Measurements from ENCODE around the gene IMPDH1. TPM values are rescaled to one million over a fixed set of nuclear protein-coding genes. Genes with fewer than 3 reads are reported as not detected.

The IMPDH1 gene
- total and polyA plus RNA-seq, 2 donors (not counting 3 experiments of a cell fraction or from before 2014, with no cell fraction given) = 78.8 to 97.9 TPM

DNA sequence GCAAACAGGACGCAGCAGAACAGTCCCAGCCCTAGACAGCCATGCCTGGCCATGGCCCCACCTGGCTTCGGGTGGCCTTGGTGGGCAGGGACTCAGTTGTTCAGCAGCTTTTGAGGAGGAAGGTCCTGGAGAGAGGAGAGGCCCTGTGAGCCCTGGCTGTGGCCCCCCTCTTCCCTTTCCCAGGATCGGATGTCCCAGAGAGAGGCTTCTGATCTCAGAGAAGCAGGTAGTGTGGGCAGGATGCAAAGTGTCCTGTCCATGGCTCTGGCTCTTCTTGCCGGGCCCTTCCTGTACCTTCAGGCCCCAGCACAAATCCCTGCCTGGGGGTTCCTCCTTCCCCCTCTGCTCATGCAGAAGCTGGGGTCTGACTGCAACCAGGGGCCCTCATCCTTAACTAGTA lies 49.8 kb downstream of the IMPDH1 start:
- Histone ChIP-seq H3K36me3 (ENCODE audit: control insufficient read depth in 2 of 2, extremely low read depth in 1 of 2, insufficient read depth in 2 of 2, low read length in 2 of 2) (no peaks in the 10 kb centered on the region), H4K20me1 (replicated peaks; ENCODE audit: control insufficient read depth, extremely low read depth, insufficient read depth, low read length) (no peaks in the 10 kb centered on the region), H3K79me2 (ENCODE audit: control insufficient read depth, insufficient read depth, low read length) (no peaks in the 10 kb centered on the region), H3K4me2 (ENCODE audit: insufficient read depth, low read length) (no peak overlapping the region), H3K9ac (replicated peaks; ENCODE audit: extremely low read depth, insufficient read depth, low read length) (no peak overlapping the region), H3K9me1 (replicated peaks; ENCODE audit: control insufficient read depth, extremely low read depth, insufficient read depth, low read length) (no peaks in the 10 kb centered on the region), H3K4me3 (replicated peaks in 1 of 3; ENCODE audit: insufficient read depth in 1 of 3, low read depth in 1 of 3, low read length in 3 of 3) (no peak overlapping the region), H3K4me1 (ENCODE audit: control insufficient read depth, extremely low read depth, insufficient read depth, low read length) (peaks cover 4% of the 10 kb centered on the region), H3K9me3 (replicated peaks; ENCODE audit: control insufficient read depth, insufficient read depth, low read length) (no peaks in the 10 kb centered on the region), H3K27ac (ENCODE audit: insufficient read depth, low read depth, low read length) (no peak overlapping the region), H3K27me3 (ENCODE audit: control insufficient read depth in 2 of 2, insufficient read depth in 2 of 2, low read length in 2 of 2) (peaks cover 55% of the 10 kb centered on the region in 2 experiments), H2AFZ (ENCODE audit: low read depth, low read length) (no peak overlapping the region)
- BruUV-seq (replicated peaks) = no TSS peak
- ChIA-PET CTCF (interaction anchor here (5.5 kb wide), 1 partner anchor 12 kb away, joined by 37 read pairs; no protein-coding TSS in a partner anchor), POLR2A (no interaction called here)
- dilution Hi-C loops (cut with MboI; ENCODE audit: extremely low pct_ligation_motif_present, low sequenced_read_pairs) = no loop called here
- intact Hi-C loops (cut with micrococcal nuclease) = loop anchor here (2.0 kb wide), 1 partner anchor 27 kb away; no protein-coding TSS in a partner anchor
- no peak for FAIRE-seq
- DNase-seq (ENCODE audit: low read depth, low spot score) = no peak
- TF ChIP-seq EZH2 (IDR thresholded peaks at IDR 0.05; ENCODE audit: borderline replicate concordance, low read depth, low read length, severe bottlenecking) = no peak
- TF ChIP-seq GATA2 (IDR thresholded peaks at IDR 0.05; ENCODE audit: insufficient read depth, insufficient read length, low read depth, low read length) = no peak
- no peak for TF ChIP-seq POLR2A (IDR thresholded peaks at IDR 0.05; ENCODE audit: low read depth, low read length)
- no peak for TF ChIP-seq MYC (IDR thresholded peaks at IDR 0.05; ENCODE audit: low read depth, low read length)

DNA sequence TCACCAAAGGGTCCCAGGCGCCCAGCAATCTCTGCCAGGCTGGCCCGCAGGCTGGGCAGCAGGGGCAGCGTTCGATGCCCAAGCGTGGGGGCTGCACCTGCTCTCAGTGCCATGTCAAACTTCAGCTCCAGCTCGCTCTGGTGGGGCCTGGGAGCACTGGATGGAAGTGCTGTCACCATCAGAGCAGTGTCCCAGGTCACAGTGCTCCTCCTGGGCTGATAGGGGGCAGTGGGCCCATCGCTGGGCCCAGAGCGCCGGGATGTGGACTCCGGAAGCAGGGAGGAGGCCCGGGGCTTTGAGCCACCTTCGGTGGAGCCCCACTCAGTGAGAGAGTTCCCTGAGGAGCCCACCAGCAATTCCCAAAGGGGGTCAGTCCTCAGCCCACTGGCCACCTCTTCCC lies 50.4 kb downstream of the IMPDH1 start:
- ChIA-PET CTCF (interaction anchor here (1.8 to 16.4 kb wide), 3 partner anchors 11 to 27 kb away, joined by 5 to 778 read pairs (median 37); no protein-coding TSS in a partner anchor), POLR2A (no interaction called here)
- Histone ChIP-seq H3K9me3 (replicated peaks; ENCODE audit: control insufficient read depth, insufficient read depth, low read length) (no peaks in the 10 kb centered on the region), H3K27ac (ENCODE audit: insufficient read depth, low read depth, low read length) (no peak overlapping the region), H3K4me2 (ENCODE audit: insufficient read depth, low read length) (no peak overlapping the region), H3K79me2 (ENCODE audit: control insufficient read depth, insufficient read depth, low read length) (no peaks in the 10 kb centered on the region), H3K27me3 (ENCODE audit: control insufficient read depth in 2 of 2, insufficient read depth in 2 of 2, low read length in 2 of 2) (peaks cover 52% of the 10 kb centered on the region in 2 experiments), H3K9ac (replicated peaks; ENCODE audit: extremely low read depth, insufficient read depth, low read length) (no peak overlapping the region), H4K20me1 (replicated peaks; ENCODE audit: control insufficient read depth, extremely low read depth, insufficient read depth, low read length) (no peaks in the 10 kb centered on the region), H3K4me3 (replicated peaks in 1 of 3; ENCODE audit: insufficient read depth in 1 of 3, low read depth in 1 of 3, low read length in 3 of 3) (no peak overlapping the region), H3K36me3 (ENCODE audit: control insufficient read depth in 2 of 2, extremely low read depth in 1 of 2, insufficient read depth in 2 of 2, low read length in 2 of 2) (no peaks in the 10 kb centered on the region), H3K9me1 (replicated peaks; ENCODE audit: control insufficient read depth, extremely low read depth, insufficient read depth, low read length) (no peaks in the 10 kb centered on the region), H2AFZ (ENCODE audit: low read depth, low read length) (no peak overlapping the region), H3K4me1 (ENCODE audit: control insufficient read depth, extremely low read depth, insufficient read depth, low read length) (peaks cover 4% of the 10 kb centered on the region)
- no peak for DNase-seq (ENCODE audit: low read depth, low spot score)
- no peak for FAIRE-seq
- no TSS peak for BruUV-seq (replicated peaks)
- TF ChIP-seq, protein P1, sequence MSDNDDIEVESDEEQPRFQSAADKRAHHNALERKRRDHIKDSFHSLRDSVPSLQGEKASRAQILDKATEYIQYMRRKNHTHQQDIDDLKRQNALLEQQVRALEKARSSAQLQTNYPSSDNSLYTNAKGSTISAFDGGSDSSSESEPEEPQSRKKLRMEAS (IDR thresholded peaks at IDR 0.05; ENCODE audit: insufficient read depth, insufficient read length) = no peak
- TF ChIP-seq, protein P2, sequence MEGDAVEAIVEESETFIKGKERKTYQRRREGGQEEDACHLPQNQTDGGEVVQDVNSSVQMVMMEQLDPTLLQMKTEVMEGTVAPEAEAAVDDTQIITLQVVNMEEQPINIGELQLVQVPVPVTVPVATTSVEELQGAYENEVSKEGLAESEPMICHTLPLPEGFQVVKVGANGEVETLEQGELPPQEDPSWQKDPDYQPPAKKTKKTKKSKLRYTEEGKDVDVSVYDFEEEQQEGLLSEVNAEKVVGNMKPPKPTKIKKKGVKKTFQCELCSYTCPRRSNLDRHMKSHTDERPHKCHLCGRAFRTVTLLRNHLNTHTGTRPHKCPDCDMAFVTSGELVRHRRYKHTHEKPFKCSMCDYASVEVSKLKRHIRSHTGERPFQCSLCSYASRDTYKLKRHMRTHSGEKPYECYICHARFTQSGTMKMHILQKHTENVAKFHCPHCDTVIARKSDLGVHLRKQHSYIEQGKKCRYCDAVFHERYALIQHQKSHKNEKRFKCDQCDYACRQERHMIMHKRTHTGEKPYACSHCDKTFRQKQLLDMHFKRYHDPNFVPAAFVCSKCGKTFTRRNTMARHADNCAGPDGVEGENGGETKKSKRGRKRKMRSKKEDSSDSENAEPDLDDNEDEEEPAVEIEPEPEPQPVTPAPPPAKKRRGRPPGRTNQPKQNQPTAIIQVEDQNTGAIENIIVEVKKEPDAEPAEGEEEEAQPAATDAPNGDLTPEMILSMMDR (IDR thresholded peaks at IDR 0.05; ENCODE audit: extremely low read depth in 1 of 2, insufficient read depth in 1 of 2, low read depth in 1 of 2, low read length in 2 of 2) = no peak
- TF ChIP-seq POLR2A (IDR thresholded peaks at IDR 0.05; ENCODE audit: low read depth, low read length) (no peak), MYC (IDR thresholded peaks at IDR 0.05; ENCODE audit: low read depth, low read length) (no peak), JUN (IDR thresholded peaks at IDR 0.05; ENCODE audit: borderline replicate concordance, insufficient read depth, insufficient read length, low read depth) (no peak), POLR2AphosphoS5 (IDR thresholded peaks at IDR 0.05; ENCODE audit: insufficient read depth, low read depth, low read length) (no peak), FOS (IDR thresholded peaks at IDR 0.05; ENCODE audit: borderline replicate concordance, insufficient read depth, low read length) (no peak), EZH2 (IDR thresholded peaks at IDR 0.05; ENCODE audit: borderline replicate concordance, low read depth, low read length, severe bottlenecking) (no peak)
- dilution Hi-C loops (cut with MboI; ENCODE audit: extremely low pct_ligation_motif_present, low sequenced_read_pairs) = no loop called here
- intact Hi-C loops (cut with micrococcal nuclease) = no loop called here
